Loucy (cell line): ENCODE results near the gene MMP12.

ENCODE experiments used
- CTCF ChIP-seq: fragments of 200-600 bp; sonication (generic); conservative IDR thresholded peaks from 2 replicates; pipeline ENCODE4 v1.5.1; 2014; ENCODE audit warnings: mild to moderate bottlenecking, antibody characterized with exemption, low read length
- EZH2phosphoT487 ChIP-seq: fragments of 200-600 bp; IDR thresholded peaks from 2 replicates; pipeline ENCODE4 v1.6.1; 2018; ENCODE audit warnings: antibody characterized with exemption, mild to moderate bottlenecking, moderate library complexity, borderline replicate concordance

GRCh38 chr11:102853956-102854355 is 20.8 kb downstream of the MMP12 start:
- TF ChIP-seq CTCF (no peak), EZH2phosphoT487 (no peak)
